GM23248 (cell line): ENCODE results near the gene AAMDC. TPM values are rescaled to one million over a fixed set of nuclear protein-coding genes. Genes with fewer than 3 reads are reported as not detected.
A peak's percentile ranks its signal among the peaks of the same experiment; 100 is the strongest.

Source experiments
- DNase-seq: peaks from one replicate; pipeline ENCODE4 v3.0.0-alpha.2; 2015
- H2AFZ ChIP-seq: fragments of 200-600 bp; sonication (generic); 2 replicates; pipeline ENCODE4 v1.6.1; 2016; ENCODE audit warnings: antibody characterized with exemption
- H3F3A ChIP-seq: fragments of 200-600 bp; sonication (generic); 2 replicates; pipeline ENCODE4 v1.6.1; 2016; ENCODE audit warnings: mild to moderate bottlenecking, antibody characterized with exemption, mixed run types; ENCODE audit not compliant: insufficient read depth
- H3K27ac ChIP-seq: fragments of 200-600 bp; sonication (generic); 2 replicates; pipeline ENCODE4 v1.5.1; 2016; ENCODE audit warnings: mild to moderate bottlenecking
- H3K27me3 ChIP-seq: fragments of 200-600 bp; sonication (generic); replicated peaks from 2 replicates; pipeline ENCODE4 v1.6.1; 2016; ENCODE audit warnings: mild to moderate bottlenecking; ENCODE audit not compliant: insufficient read depth
- H3K36me3 ChIP-seq: fragments of 200-600 bp; sonication (generic); 2 replicates; pipeline ENCODE4 v1.6.1; 2016; ENCODE audit warnings: low read depth, mild to moderate bottlenecking
- H3K4me1 ChIP-seq: fragments of 200-600 bp; sonication (generic); 2 replicates; pipeline ENCODE4 v1.6.1; 2016; ENCODE audit warnings: mild to moderate bottlenecking; ENCODE audit not compliant: insufficient read depth
- H3K4me2 ChIP-seq: fragments of 200-600 bp; sonication (generic); one replicate; pipeline ENCODE4 v1.6.1; 2016; ENCODE audit warnings: mild to moderate bottlenecking; ENCODE audit not compliant: unreplicated experiment
- H3K4me3 ChIP-seq: fragments of 200-600 bp; sonication (generic); 2 replicates; pipeline ENCODE4 v1.5.1; 2016; ENCODE audit warnings: mild to moderate bottlenecking
- H3K79me2 ChIP-seq: fragments of 200-600 bp; sonication (generic); 2 replicates; pipeline ENCODE4 v1.6.1; 2016; ENCODE audit warnings: mild to moderate bottlenecking; ENCODE audit not compliant: insufficient read depth
- H3K9ac ChIP-seq: fragments of 200-600 bp; sonication (generic); 2 replicates; pipeline ENCODE4 v1.6.1; 2016; ENCODE audit warnings: mild to moderate bottlenecking
- H3K9me2 ChIP-seq: fragments of 200-600 bp; sonication (generic); 2 replicates; pipeline ENCODE4 v1.6.1; 2016; ENCODE audit warnings: mixed run types, mild to moderate bottlenecking, moderate library complexity; ENCODE audit not compliant: insufficient read depth
- H3K9me3 ChIP-seq: fragments of 200-600 bp; sonication (generic); one replicate; pipeline ENCODE4 v1.6.1; 2017; ENCODE audit warnings: low read depth
- H4K20me1 ChIP-seq: fragments of 200-600 bp; sonication (generic); 2 replicates; pipeline ENCODE4 v1.6.0; 2016; ENCODE audit not compliant: insufficient read depth
- EZH2 ChIP-seq: fragments of 200-600 bp; sonication (generic); IDR thresholded peaks from 2 replicates; pipeline ENCODE4 v1.6.1; 2018; ENCODE audit warnings: antibody characterized with exemption, mild to moderate bottlenecking; ENCODE audit not compliant: insufficient read depth, poor library complexity, severe bottlenecking
- EZH2phosphoT487 ChIP-seq: fragments of 200-600 bp; sonication (generic); IDR thresholded peaks from 2 replicates; pipeline ENCODE4 v1.6.1; 2018; ENCODE audit warnings: antibody characterized with exemption, moderate library complexity, mild to moderate bottlenecking, low read depth; ENCODE audit not compliant: insufficient read depth
- WGBS, 2 experiments: methylation state at CpG; one replicate each; pipeline ENCODE4 v1.1.6; 2015 to 2017; ENCODE audit warnings: low lambda C conversion rate in 2 of 2, low coverage in 1 of 2; ENCODE audit errors: missing lambda C conversion rate in 2 of 2; 5-methylcytosine and 5-hydroxymethylcytosine counted together
- in situ Hi-C: fragments of 300-500 bp; cut with MboI; formaldehyde crosslinking; loops from 2 replicates; pipeline ENCODE4 v1.15.0; 2020
- polyA plus RNA-seq: library from polyadenylated mRNA; unstranded; fragments of >200 nt; fragmentation: Nextera tagmentation; extraction: Ambion mirVana; gene quantifications from 2 replicates; pipeline ENCODE4 v1.2.1, GENCODE V29; 2016
- total RNA-seq: library from RNA; depleted of rRNA; stranded (reverse); fragments of >200 nt; shearing (Covaris generic); gene quantifications from 2 replicates; pipeline ENCODE4 v1.2.3, GENCODE V29; 2014

AAMDC gene
- total and polyA plus RNA-seq, 2 experiments from 2014 or later: 7.3 to 55.2 TPM

GRCh38 chr11:77801477-77801876 lies 19.5 kb upstream of the AAMDC start:
- Histone ChIP-seq H3K9me2 (no peaks in the 10 kb centered on the region), H3K4me3 (no peak overlapping the region), H3K27me3 (no peaks in the 10 kb centered on the region), H3K9ac (no peak overlapping the region), H3K4me2 (no peak overlapping the region), H4K20me1 (peaks cover 18% of the 10 kb centered on the region; the same call in 1 of the 2 replicates), H3K9me3 (no peaks in the 10 kb centered on the region), H3F3A (peaks cover 8% of the 10 kb centered on the region; the same call in 1 of the 2 replicates), H3K27ac (no peak overlapping the region), H3K79me2 (peaks cover 100% of the 10 kb centered on the region), H2AFZ (no peak overlapping the region), H3K36me3 (no peaks in the 10 kb centered on the region), H3K4me1 (peaks cover 12% of the 10 kb centered on the region)
- no peak for DNase-seq
- TF ChIP-seq EZH2phosphoT487: no peak
- TF ChIP-seq EZH2: no peak
- 60 to 61% methylated on average over 3 of the region's 3 CpGs for WGBS, 2 experiments
- in situ Hi-C loops: no loop called here

DNA sequence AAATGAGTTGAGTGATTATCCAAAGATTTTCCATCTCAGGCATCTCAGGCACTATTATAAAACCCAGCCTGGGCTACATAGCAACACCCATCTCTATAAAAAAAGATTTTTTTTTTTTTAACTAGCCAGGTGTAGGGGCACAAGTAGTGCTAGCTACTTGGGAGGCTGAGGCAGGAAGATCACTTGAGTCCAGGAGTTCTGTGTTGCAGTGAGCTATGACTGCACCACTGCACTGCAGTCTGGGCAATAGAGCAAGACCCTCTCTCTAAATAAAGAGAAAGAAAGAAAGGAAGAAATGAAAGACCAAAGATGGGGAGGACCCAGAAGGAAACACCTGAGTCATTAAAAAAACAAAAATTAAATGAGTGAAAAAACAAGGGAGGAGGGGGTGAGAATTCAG lies 14.5 kb upstream of the AAMDC start:
- in situ Hi-C loops: no loop called here
- Histone ChIP-seq H3K27me3 (no peaks in the 10 kb centered on the region), H3K4me2 (no peak overlapping the region), H3K9ac (no peak overlapping the region), H2AFZ (no peak overlapping the region), H3F3A (no peaks in the 10 kb centered on the region), H3K4me3 (no peak overlapping the region), H3K27ac (no peak overlapping the region), H3K79me2 (peaks cover 97% of the 10 kb centered on the region), H3K9me3 (no peaks in the 10 kb centered on the region), H3K9me2 (no peaks in the 10 kb centered on the region), H4K20me1 (peaks cover 9% of the 10 kb centered on the region; the same call in 1 of the 2 replicates), H3K36me3 (no peaks in the 10 kb centered on the region; the same call in 1 of the 2 replicates), H3K4me1 (no peaks in the 10 kb centered on the region)
- TF ChIP-seq EZH2phosphoT487 (no peak), EZH2 (no peak)
- DNase-seq: no peak

DNA sequence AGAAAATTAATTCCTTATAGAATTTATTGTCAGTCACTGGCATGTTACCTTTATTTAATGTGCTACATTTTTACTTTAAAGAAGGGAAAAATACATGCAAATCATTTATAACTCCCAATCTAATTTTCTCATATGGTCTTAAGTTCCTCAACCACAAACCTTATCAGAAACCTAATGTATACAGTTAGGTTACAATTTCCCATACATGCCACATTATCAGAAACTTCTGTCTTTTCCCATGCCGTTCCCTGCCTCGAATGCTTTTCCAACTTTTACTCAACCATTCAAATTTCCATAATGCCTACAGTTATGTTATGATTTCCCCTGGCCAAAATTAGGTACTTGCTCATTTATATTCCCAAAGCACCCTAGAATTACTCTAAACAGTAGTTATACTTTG lies 14.0 kb upstream of the AAMDC start:
- in situ Hi-C loops: no loop called here
- 96 to 100% methylated on average over 2 of the region's 2 CpGs for WGBS, 2 experiments
- H4K20me1 ChIP-seq: peaks cover 9% of the 10 kb centered on the region; the same call in 1 of the 2 replicates

DNA sequence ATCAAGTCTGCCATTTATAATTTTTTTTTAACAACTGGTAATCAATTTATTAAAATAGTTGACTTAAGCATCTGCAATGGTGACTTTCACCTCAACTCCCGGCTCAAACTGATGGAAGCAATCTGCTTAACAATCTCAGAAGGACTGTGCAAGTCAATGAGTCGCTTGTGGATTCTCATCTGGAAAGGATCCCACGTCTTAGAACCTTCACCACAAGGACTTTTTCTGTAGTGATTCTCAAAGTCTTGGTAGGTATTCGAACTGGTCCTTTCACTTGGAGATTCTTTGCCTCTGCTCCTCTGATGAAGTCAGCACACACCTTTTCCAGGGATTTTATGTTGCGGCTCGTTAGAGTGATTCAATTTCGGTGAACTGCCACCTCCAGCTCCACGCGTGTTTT lies 7.7 kb upstream of the AAMDC start:
- Histone ChIP-seq H3K9ac (no peak overlapping the region), H3F3A (peaks cover 5% of the 10 kb centered on the region; the same call in 1 of the 2 replicates), H3K4me3 (no peak overlapping the region), H3K27me3 (no peaks in the 10 kb centered on the region), H3K9me2 (no peaks in the 10 kb centered on the region), H3K4me1 (peaks cover under 1% of the 10 kb centered on the region; the same call in 1 of the 2 replicates), H4K20me1 (peaks cover 24% of the 10 kb centered on the region), H3K4me2 (no peak overlapping the region), H3K27ac (no peak overlapping the region), H3K9me3 (no peaks in the 10 kb centered on the region), H3K36me3 (no peaks in the 10 kb centered on the region; the same call in 1 of the 2 replicates), H3K79me2 (peaks cover 97% of the 10 kb centered on the region), H2AFZ (no peak overlapping the region)
- peak; percentile 47 for DNase-seq
- TF ChIP-seq EZH2phosphoT487 (no peak), EZH2 (no peak)
- 90 to 91% methylated on average over 9 of the region's 9 CpGs for WGBS, 2 experiments
- in situ Hi-C loops: no loop called here

More for the DNA sequence above, 14.0 kb upstream of the AAMDC start:
- H3K9ac ChIP-seq: no peak overlapping the region
- H2AFZ ChIP-seq: no peak overlapping the region
- no peaks in the 10 kb centered on the region for H3F3A ChIP-seq
- TF ChIP-seq EZH2 (no peak), EZH2phosphoT487 (no peak)
- no peak for DNase-seq
- no peak overlapping the region for H3K4me3 ChIP-seq
- H3K9me3 ChIP-seq: no peaks in the 10 kb centered on the region
- peaks cover 97% of the 10 kb centered on the region for H3K79me2 ChIP-seq
- no peaks in the 10 kb centered on the region; the same call in 1 of the 2 replicates for H3K36me3 ChIP-seq
- no peaks in the 10 kb centered on the region for H3K9me2 ChIP-seq
- H3K4me1 ChIP-seq: no peaks in the 10 kb centered on the region
- no peak overlapping the region for H3K4me2 ChIP-seq
- H3K27me3 ChIP-seq: no peaks in the 10 kb centered on the region
- H3K27ac ChIP-seq: no peak overlapping the region

DNA sequence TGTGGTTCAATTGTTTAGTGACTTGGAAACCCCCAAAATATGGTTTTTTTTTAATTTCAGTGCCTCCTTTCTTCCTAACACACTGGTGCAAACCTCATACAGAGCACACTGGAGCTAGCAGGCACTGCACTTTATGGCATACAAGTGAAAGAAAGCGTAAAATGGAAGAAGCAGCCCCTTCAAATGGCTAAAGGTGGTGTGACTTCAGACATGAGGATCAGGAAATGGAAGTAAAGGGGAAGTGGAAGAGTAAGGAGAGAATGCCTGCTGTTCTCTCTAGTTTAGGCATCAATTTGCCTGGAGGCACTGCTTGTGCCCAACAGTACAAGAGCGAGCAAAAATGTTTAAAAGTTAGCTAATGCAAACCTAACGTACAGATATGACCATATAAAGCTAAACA lies 6.1 kb upstream of the AAMDC start:
- Histone ChIP-seq H3K79me2 (peaks cover 98% of the 10 kb centered on the region), H3K9me3 (no peaks in the 10 kb centered on the region), H3K4me2 (no peak overlapping the region), H3F3A (peaks cover 16% of the 10 kb centered on the region), H4K20me1 (peaks cover 21% of the 10 kb centered on the region), H3K9ac (no peak overlapping the region), H3K4me1 (peaks cover 7% of the 10 kb centered on the region; the same call in 1 of the 2 replicates), H3K36me3 (no peaks in the 10 kb centered on the region; the same call in 1 of the 2 replicates), H3K27ac (no peak overlapping the region), H3K27me3 (no peaks in the 10 kb centered on the region), H3K9me2 (no peaks in the 10 kb centered on the region), H2AFZ (no peak overlapping the region), H3K4me3 (no peak overlapping the region)
- TF ChIP-seq EZH2: no peak
- no peak for TF ChIP-seq EZH2phosphoT487
- DNase-seq: no peak
- WGBS, 2 experiments: 98 to 100% methylated on average over 3 of the region's 3 CpGs
- in situ Hi-C loops: no loop called here
